GM23338 (cell line): ENCODE results near the gene PSMD4. TPM values are rescaled to one million over a fixed set of nuclear protein-coding genes. Genes with fewer than 3 reads are reported as not detected.

Experiments used
- ATAC-seq: fragments of 200-7000 bp; cut with Tn5 transposase; 3 replicates; pipeline ENCODE4 v1.9.1; 2020
- DNase-seq: peaks from one replicate; pipeline ENCODE4 v3.0.0-alpha.2; 2015; ENCODE audit warnings: low spot score
- H2AFZ ChIP-seq: fragments of 200-600 bp; sonication (generic); 2 replicates; pipeline ENCODE4 v1.8.0; 2016; ENCODE audit warnings: antibody characterized with exemption, mild to moderate bottlenecking, moderate library complexity
- H3F3A ChIP-seq: fragments of 200-600 bp; sonication (generic); replicated peaks from 2 replicates; pipeline ENCODE4 v1.8.0; 2017; ENCODE audit warnings: antibody characterized with exemption, mixed run types, low read depth
- H3K27ac ChIP-seq: fragments of 200-600 bp; sonication (generic); 2 replicates; pipeline ENCODE4 v1.6.1; 2016; ENCODE audit warnings: low read depth
- H3K27me3 ChIP-seq: fragments of 200-600 bp; sonication (generic); 2 replicates; pipeline ENCODE4 v1.8.0; 2016; ENCODE audit warnings: mild to moderate bottlenecking, mixed run types, moderate library complexity; ENCODE audit not compliant: insufficient read depth
- H3K36me3 ChIP-seq: fragments of 200-600 bp; sonication (generic); 2 replicates; pipeline ENCODE4 v1.8.0; 2016; ENCODE audit warnings: mild to moderate bottlenecking; ENCODE audit not compliant: insufficient read depth
- H3K4me1 ChIP-seq: fragments of 200-600 bp; sonication (generic); 2 replicates; pipeline ENCODE4 v1.8.0; 2016; ENCODE audit warnings: mild to moderate bottlenecking, moderate library complexity; ENCODE audit not compliant: insufficient read depth
- H3K4me2 ChIP-seq: fragments of 200-600 bp; sonication (generic); 2 replicates; pipeline ENCODE4 v1.7.1; 2017; ENCODE audit warnings: mixed run types
- H3K4me3 ChIP-seq: fragments of 200-600 bp; sonication (generic); 2 replicates; pipeline ENCODE4 v1.6.1; 2016; ENCODE audit warnings: mixed run types
- H3K79me2 ChIP-seq: fragments of 200-600 bp; sonication (generic); replicated peaks from 2 replicates; pipeline ENCODE4 v1.8.0; 2017; ENCODE audit warnings: mild to moderate bottlenecking; ENCODE audit not compliant: insufficient read depth
- H3K9me2 ChIP-seq: fragments of 200-600 bp; sonication (generic); 2 replicates; pipeline ENCODE4 v1.8.0; 2017; ENCODE audit not compliant: insufficient read depth
- H4K20me1 ChIP-seq: fragments of 200-600 bp; sonication (generic); replicated peaks from 2 replicates; pipeline ENCODE4 v1.8.0; 2017; ENCODE audit warnings: mild to moderate bottlenecking; ENCODE audit not compliant: insufficient read depth
- H3K27ac Mint-ChIP-seq: 2 replicates; pipeline ENCODE4 v1.8.0; 2020; ENCODE audit warnings: inconsistent platforms, mild to moderate bottlenecking, moderate library complexity, mixed read lengths
- H3K27me3 Mint-ChIP-seq: 3 replicates; pipeline ENCODE4 v1.8.0; 2022; ENCODE audit warnings: low read depth, mild to moderate bottlenecking, moderate library complexity, mixed read lengths, inconsistent platforms; ENCODE audit not compliant: insufficient read depth, poor library complexity
- H3K36me3 Mint-ChIP-seq: 3 replicates; pipeline ENCODE4 v1.8.0; 2021; ENCODE audit warnings: low read depth, mild to moderate bottlenecking, inconsistent platforms, moderate library complexity, mixed read lengths
- H3K4me1 Mint-ChIP-seq: 3 replicates; pipeline ENCODE4 v1.8.0; 2020; ENCODE audit warnings: mild to moderate bottlenecking, inconsistent platforms, mixed read lengths
- H3K4me3 Mint-ChIP-seq: 3 replicates; pipeline ENCODE4 v1.8.0; 2021; ENCODE audit warnings: moderate library complexity, mild to moderate bottlenecking, inconsistent platforms, mixed read lengths
- H3K9me3 Mint-ChIP-seq: 3 replicates; pipeline ENCODE4 v1.8.0; 2020; ENCODE audit warnings: moderate library complexity, mild to moderate bottlenecking, inconsistent platforms, mixed read lengths
- CREB1 ChIP-seq: fragments of 250-450 bp; sonication (Bioruptor Pico); IDR thresholded peaks from 2 replicates; pipeline ENCODE4 v1.5.0; 2020; ENCODE audit warnings: low read depth, mild to moderate bottlenecking, moderate library complexity
- EZH2 ChIP-seq: fragments of 200-600 bp; sonication (generic); IDR thresholded peaks from one replicate; pipeline ENCODE4 v1.8.0; 2017; ENCODE audit warnings: antibody characterized with exemption, mild to moderate bottlenecking, low read depth; ENCODE audit not compliant: unreplicated experiment
- EZH2phosphoT487 ChIP-seq: fragments of 200-600 bp; sonication (generic); IDR thresholded peaks from one replicate; pipeline ENCODE4 v1.8.1; 2018; ENCODE audit warnings: antibody characterized with exemption; ENCODE audit not compliant: unreplicated experiment
- JUNB ChIP-seq: IDR thresholded peaks from one replicate; pipeline ENCODE4 v1.6.1; 2016; ENCODE audit warnings: antibody characterized with exemption; ENCODE audit not compliant: unreplicated experiment
- NANOG ChIP-seq: IDR thresholded peaks from 2 replicates; pipeline ENCODE4 v1.6.1; 2016; ENCODE audit warnings: antibody characterized with exemption, borderline replicate concordance
- POLR2AphosphoS5 ChIP-seq: IDR thresholded peaks from 2 replicates; pipeline ENCODE4 v1.6.1; 2016; ENCODE audit warnings: antibody characterized with exemption, low read depth
- STAT1 ChIP-seq: IDR thresholded peaks from one replicate; pipeline ENCODE4 v1.6.1; 2016; ENCODE audit warnings: antibody characterized with exemption; ENCODE audit not compliant: unreplicated experiment
- ZNF114 ChIP-seq: fragments of 250-450 bp; sonication (Bioruptor Pico); IDR thresholded peaks from 2 replicates; pipeline ENCODE4 v1.5.0; 2020; ENCODE audit warnings: mild to moderate bottlenecking, moderate library complexity
- ZNF331 ChIP-seq: fragments of 250-450 bp; sonication (Bioruptor Pico); IDR thresholded peaks from 2 replicates; pipeline ENCODE4 v1.5.0; 2020; ENCODE audit warnings: low read depth, mild to moderate bottlenecking, moderate library complexity
- polyA plus RNA-seq: library from polyadenylated mRNA; unstranded; fragments of >200 nt; fragmentation: Nextera tagmentation; extraction: Ambion mirVana; gene quantifications from 2 replicates; pipeline ENCODE4 v1.2.1, GENCODE V29; 2016
- total RNA-seq: library from RNA; depleted of rRNA; stranded (reverse); fragments of >200 nt; shearing (Covaris generic); gene quantifications from 2 replicates; pipeline ENCODE4 v1.2.3, GENCODE V29; 2014
- TF ChIP-seq, protein P1 (sequence below): IDR thresholded peaks from one replicate; pipeline ENCODE4 v1.6.1; 2018; ENCODE audit warnings: antibody characterized with exemption; ENCODE audit not compliant: unreplicated experiment
- TF ChIP-seq, protein P2 (sequence below): fragments of 250-450 bp; sonication (Bioruptor Pico); IDR thresholded peaks from 2 replicates; pipeline ENCODE4 v1.5.0; 2020; ENCODE audit warnings: mild to moderate bottlenecking, moderate library complexity
- TF ChIP-seq, protein P3 (sequence below): IDR thresholded peaks from 2 replicates; pipeline ENCODE4 v1.6.1; 2016; ENCODE audit warnings: antibody characterized with exemption
- TF ChIP-seq, protein P4 (sequence below), 2 experiments: fragments of 200-600 bp in 1 of 2; sonication (generic) in 1 of 2; conservative IDR thresholded peaks; 2 replicates each; pipeline versions ENCODE4 v1.5.1 to v1.6.1; 2016 to 2017; ENCODE audit warnings: antibody characterized with exemption in 2 of 2, low read depth in 2 of 2, mild to moderate bottlenecking in 2 of 2, moderate library complexity in 1 of 2

Gene PSMD4
- total and polyA plus RNA-seq, 2 experiments from 2014 or later, result 171 to 235 TPM

DNA sequence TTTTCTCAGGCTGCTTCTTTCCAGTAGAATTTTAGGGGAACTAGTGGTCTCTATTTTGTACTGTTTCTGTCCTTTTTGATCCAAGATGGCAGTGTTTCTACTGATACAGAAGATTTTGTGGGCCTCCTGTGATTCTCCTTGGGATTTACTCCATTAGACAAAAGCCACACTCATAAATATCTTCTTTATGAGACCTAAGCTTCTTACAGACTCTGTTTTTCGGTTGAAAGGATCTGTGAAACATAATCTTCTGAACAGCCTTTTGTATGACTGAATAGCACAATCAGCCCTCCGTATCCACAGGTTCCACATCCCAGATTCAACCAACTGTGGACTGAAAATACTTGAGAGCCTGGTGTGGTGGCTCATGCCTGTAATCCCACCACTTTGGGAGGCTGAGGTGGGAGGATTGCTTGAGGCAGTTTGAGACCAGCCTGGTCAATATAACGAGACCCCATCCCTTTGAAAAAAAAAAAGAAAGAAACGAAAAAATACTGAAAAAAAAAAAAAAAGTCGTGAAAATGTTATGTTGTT lies 10.8 kb upstream of the PSMD4 start:
- H3K4me3 ChIP-seq, result no peak overlapping the region
- peaks cover 6% of the 10 kb centered on the region for H3K27me3 Mint-ChIP-seq
- H3K9me2 ChIP-seq, result no peaks in the 10 kb centered on the region
- no peak for TF ChIP-seq STAT1
- TF ChIP-seq POLR2AphosphoS5, result no peak
- no peak for TF ChIP-seq NANOG
- no peak for TF ChIP-seq CREB1 (CRISPR knock-in tag)
- TF ChIP-seq ZNF114, result no peak
- TF ChIP-seq, protein P1, sequence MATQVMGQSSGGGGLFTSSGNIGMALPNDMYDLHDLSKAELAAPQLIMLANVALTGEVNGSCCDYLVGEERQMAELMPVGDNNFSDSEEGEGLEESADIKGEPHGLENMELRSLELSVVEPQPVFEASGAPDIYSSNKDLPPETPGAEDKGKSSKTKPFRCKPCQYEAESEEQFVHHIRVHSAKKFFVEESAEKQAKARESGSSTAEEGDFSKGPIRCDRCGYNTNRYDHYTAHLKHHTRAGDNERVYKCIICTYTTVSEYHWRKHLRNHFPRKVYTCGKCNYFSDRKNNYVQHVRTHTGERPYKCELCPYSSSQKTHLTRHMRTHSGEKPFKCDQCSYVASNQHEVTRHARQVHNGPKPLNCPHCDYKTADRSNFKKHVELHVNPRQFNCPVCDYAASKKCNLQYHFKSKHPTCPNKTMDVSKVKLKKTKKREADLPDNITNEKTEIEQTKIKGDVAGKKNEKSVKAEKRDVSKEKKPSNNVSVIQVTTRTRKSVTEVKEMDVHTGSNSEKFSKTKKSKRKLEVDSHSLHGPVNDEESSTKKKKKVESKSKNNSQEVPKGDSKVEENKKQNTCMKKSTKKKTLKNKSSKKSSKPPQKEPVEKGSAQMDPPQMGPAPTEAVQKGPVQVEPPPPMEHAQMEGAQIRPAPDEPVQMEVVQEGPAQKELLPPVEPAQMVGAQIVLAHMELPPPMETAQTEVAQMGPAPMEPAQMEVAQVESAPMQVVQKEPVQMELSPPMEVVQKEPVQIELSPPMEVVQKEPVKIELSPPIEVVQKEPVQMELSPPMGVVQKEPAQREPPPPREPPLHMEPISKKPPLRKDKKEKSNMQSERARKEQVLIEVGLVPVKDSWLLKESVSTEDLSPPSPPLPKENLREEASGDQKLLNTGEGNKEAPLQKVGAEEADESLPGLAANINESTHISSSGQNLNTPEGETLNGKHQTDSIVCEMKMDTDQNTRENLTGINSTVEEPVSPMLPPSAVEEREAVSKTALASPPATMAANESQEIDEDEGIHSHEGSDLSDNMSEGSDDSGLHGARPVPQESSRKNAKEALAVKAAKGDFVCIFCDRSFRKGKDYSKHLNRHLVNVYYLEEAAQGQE, result no peak
- no peak for TF ChIP-seq EZH2
- TF ChIP-seq JUNB, result no peak
- TF ChIP-seq, protein P2, sequence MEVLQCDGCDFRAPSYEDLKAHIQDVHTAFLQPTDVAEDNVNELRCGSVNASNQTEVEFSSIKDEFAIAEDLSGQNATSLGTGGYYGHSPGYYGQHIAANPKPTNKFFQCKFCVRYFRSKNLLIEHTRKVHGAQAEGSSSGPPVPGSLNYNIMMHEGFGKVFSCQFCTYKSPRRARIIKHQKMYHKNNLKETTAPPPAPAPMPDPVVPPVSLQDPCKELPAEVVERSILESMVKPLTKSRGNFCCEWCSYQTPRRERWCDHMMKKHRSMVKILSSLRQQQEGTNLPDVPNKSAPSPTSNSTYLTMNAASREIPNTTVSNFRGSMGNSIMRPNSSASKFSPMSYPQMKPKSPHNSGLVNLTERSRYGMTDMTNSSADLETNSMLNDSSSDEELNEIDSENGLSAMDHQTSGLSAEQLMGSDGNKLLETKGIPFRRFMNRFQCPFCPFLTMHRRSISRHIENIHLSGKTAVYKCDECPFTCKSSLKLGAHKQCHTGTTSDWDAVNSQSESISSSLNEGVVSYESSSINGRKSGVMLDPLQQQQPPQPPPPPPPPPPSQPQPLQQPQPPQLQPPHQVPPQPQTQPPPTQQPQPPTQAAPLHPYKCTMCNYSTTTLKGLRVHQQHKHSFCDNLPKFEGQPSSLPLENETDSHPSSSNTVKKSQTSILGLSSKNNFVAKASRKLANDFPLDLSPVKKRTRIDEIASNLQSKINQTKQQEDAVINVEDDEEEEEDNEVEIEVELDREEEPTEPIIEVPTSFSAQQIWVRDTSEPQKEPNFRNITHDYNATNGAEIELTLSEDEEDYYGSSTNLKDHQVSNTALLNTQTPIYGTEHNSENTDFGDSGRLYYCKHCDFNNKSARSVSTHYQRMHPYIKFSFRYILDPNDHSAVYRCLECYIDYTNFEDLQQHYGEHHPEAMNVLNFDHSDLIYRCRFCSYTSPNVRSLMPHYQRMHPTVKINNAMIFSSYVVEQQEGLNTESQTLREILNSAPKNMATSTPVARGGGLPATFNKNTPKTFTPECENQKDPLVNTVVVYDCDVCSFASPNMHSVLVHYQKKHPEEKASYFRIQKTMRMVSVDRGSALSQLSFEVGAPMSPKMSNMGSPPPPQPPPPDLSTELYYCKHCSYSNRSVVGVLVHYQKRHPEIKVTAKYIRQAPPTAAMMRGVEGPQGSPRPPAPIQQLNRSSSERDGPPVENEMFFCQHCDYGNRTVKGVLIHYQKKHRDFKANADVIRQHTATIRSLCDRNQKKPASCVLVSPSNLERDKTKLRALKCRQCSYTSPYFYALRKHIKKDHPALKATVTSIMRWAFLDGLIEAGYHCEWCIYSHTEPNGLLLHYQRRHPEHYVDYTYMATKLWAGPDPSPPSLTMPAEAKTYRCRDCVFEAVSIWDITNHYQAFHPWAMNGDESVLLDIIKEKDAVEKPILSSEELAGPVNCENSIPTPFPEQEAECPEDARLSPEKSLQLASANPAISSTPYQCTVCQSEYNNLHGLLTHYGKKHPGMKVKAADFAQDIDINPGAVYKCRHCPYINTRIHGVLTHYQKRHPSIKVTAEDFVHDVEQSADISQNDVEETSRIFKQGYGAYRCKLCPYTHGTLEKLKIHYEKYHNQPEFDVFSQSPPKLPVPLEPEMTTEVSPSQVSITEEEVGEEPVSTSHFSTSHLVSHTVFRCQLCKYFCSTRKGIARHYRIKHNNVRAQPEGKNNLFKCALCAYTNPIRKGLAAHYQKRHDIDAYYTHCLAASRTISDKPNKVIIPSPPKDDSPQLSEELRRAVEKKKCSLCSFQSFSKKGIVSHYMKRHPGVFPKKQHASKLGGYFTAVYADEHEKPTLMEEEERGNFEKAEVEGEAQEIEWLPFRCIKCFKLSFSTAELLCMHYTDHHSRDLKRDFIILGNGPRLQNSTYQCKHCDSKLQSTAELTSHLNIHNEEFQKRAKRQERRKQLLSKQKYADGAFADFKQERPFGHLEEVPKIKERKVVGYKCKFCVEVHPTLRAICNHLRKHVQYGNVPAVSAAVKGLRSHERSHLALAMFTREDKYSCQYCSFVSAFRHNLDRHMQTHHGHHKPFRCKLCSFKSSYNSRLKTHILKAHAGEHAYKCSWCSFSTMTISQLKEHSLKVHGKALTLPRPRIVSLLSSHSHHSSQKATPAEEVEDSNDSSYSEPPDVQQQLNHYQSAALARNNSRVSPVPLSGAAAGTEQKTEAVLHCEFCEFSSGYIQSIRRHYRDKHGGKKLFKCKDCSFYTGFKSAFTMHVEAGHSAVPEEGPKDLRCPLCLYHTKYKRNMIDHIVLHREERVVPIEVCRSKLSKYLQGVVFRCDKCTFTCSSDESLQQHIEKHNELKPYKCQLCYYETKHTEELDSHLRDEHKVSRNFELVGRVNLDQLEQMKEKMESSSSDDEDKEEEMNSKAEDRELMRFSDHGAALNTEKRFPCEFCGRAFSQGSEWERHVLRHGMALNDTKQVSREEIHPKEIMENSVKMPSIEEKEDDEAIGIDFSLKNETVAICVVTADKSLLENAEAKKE (CRISPR knock-in tag), result no peak
- TF ChIP-seq ZNF331 (CRISPR knock-in tag), result no peak
- TF ChIP-seq, protein P3, sequence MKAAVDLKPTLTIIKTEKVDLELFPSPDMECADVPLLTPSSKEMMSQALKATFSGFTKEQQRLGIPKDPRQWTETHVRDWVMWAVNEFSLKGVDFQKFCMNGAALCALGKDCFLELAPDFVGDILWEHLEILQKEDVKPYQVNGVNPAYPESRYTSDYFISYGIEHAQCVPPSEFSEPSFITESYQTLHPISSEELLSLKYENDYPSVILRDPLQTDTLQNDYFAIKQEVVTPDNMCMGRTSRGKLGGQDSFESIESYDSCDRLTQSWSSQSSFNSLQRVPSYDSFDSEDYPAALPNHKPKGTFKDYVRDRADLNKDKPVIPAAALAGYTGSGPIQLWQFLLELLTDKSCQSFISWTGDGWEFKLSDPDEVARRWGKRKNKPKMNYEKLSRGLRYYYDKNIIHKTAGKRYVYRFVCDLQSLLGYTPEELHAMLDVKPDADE, result no peak
- TF ChIP-seq, protein P4, sequence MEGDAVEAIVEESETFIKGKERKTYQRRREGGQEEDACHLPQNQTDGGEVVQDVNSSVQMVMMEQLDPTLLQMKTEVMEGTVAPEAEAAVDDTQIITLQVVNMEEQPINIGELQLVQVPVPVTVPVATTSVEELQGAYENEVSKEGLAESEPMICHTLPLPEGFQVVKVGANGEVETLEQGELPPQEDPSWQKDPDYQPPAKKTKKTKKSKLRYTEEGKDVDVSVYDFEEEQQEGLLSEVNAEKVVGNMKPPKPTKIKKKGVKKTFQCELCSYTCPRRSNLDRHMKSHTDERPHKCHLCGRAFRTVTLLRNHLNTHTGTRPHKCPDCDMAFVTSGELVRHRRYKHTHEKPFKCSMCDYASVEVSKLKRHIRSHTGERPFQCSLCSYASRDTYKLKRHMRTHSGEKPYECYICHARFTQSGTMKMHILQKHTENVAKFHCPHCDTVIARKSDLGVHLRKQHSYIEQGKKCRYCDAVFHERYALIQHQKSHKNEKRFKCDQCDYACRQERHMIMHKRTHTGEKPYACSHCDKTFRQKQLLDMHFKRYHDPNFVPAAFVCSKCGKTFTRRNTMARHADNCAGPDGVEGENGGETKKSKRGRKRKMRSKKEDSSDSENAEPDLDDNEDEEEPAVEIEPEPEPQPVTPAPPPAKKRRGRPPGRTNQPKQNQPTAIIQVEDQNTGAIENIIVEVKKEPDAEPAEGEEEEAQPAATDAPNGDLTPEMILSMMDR (conservative IDR thresholded peaks at IDR 0.05; ENCODE audit: low read depth in 2 of 2), result no peak
- TF ChIP-seq EZH2phosphoT487, result no peak
- peaks cover 11% of the 10 kb centered on the region for H4K20me1 ChIP-seq
- H3K27ac ChIP-seq, result no peak overlapping the region
- H3K36me3 Mint-ChIP-seq, result peaks cover 97% of the 10 kb centered on the region
- H3K79me2 ChIP-seq, result no peaks in the 10 kb centered on the region
- H3K27me3 ChIP-seq, result no peaks in the 10 kb centered on the region
- H3K27ac Mint-ChIP-seq, result no peak overlapping the region
- H3K36me3 ChIP-seq, result peaks cover 88% of the 10 kb centered on the region
- DNase-seq, result no peak
- no peaks in the 10 kb centered on the region for H3K4me1 Mint-ChIP-seq
- no peak overlapping the region for H3K4me2 ChIP-seq
- no peaks in the 10 kb centered on the region for H3K4me1 ChIP-seq
- no peaks in the 10 kb centered on the region for H3K9me3 Mint-ChIP-seq
- ATAC-seq, result no peak
- no peak overlapping the region for H3K4me3 Mint-ChIP-seq
- peaks cover 36% of the 10 kb centered on the region for H3F3A ChIP-seq
- no peak overlapping the region for H2AFZ ChIP-seq
